Measurements from ENCODE around the gene OR2J2.
"Not testable (repeated sequence)": the region's sequence is repeated elsewhere in the genome, so short reads cannot be mapped to it uniquely, and the experiment has no call there.

The OR2J2 gene

GRCh38 chr6:29170607-29171006 lies at the start of gene OR2J2:
Gene OR2J2, plus strand, starts transcription at chr6:29170907. Its CDS starts 2,729 bp downstream, at chr6:29173636.
- FAIRE-seq, result not testable (repeated sequence)

- no peak for FAIRE-seq
Observed at GRCh38 chr6:29129326-29130012, 41.2 kb upstream of the OR2J2 start.

- no peak for FAIRE-seq
Observed at GRCh38 chr6:29130644-29131043, 40.1 kb upstream of the OR2J2 start.

- no peak for FAIRE-seq
Observed at GRCh38 chr6:29131691-29132090, 39.0 kb upstream of the OR2J2 start.

GRCh38 chr6:29137724-29138123 lies 33.0 kb upstream of the OR2J2 start:
- FAIRE-seq, result no peak

GRCh38 chr6:29141606-29142005 lies 29.1 kb upstream of the OR2J2 start:
- FAIRE-seq, result no peak

GRCh38 chr6:29142309-29142708 lies 28.4 kb upstream of the OR2J2 start:
- FAIRE-seq, result no peak

GRCh38 chr6:29146179-29146578 lies 24.5 kb upstream of the OR2J2 start:
- no peak for FAIRE-seq

GRCh38 chr6:29147074-29147473 lies 23.6 kb upstream of the OR2J2 start:
- FAIRE-seq, result no peak

- FAIRE-seq, result not testable (repeated sequence)
Observed at GRCh38 chr6:29149444-29149843, 21.3 kb upstream of the OR2J2 start.

- no peak for FAIRE-seq
Observed at GRCh38 chr6:29153083-29153482, 17.6 kb upstream of the OR2J2 start.

- FAIRE-seq, result not testable (repeated sequence)
Observed at GRCh38 chr6:29155182-29155581, 15.5 kb upstream of the OR2J2 start.

- FAIRE-seq, result not testable (repeated sequence)
Observed at GRCh38 chr6:29159922-29160321, 10.8 kb upstream of the OR2J2 start.

GRCh38 chr6:29165571-29165970 lies 5.1 kb upstream of the OR2J2 start:
- FAIRE-seq, result not testable (repeated sequence)

GRCh38 chr6:29171736-29172135 lies 1.0 kb downstream of the OR2J2 start:
- FAIRE-seq, result no peak

GRCh38 chr6:29183594-29183993 lies 12.9 kb downstream of the OR2J2 start:
- FAIRE-seq, result no peak

GRCh38 chr6:29188659-29189058 lies 18.0 kb downstream of the OR2J2 start:
- not testable (repeated sequence) for FAIRE-seq

GRCh38 chr6:29200767-29201662 lies 30.3 kb downstream of the OR2J2 start:
- FAIRE-seq, result no peak

GRCh38 chr6:29201966-29202365 lies 31.3 kb downstream of the OR2J2 start:
- no peak for FAIRE-seq

GRCh38 chr6:29211488-29211887 lies 40.8 kb downstream of the OR2J2 start:
- FAIRE-seq, result no peak

GRCh38 chr6:29216528-29216927 lies 45.8 kb downstream of the OR2J2 start:
- FAIRE-seq, result no peak

- FAIRE-seq, result not testable (repeated sequence)
Observed at GRCh38 chr6:29217242-29217641, 46.5 kb downstream of the OR2J2 start.

GRCh38 chr6:29218056-29218455 lies 47.3 kb downstream of the OR2J2 start:
- FAIRE-seq, result not testable (repeated sequence)

All from TTC549 (cell line).